Measurements from ENCODE around the gene C1QTNF5. TPM values are rescaled to one million over a fixed set of nuclear protein-coding genes. Genes with fewer than 3 reads are reported as not detected.

The C1QTNF5 gene
- total RNA-seq, 1 donor from 2014 or later, result 4.7 TPM

- no peak for DNase-seq (ENCODE audit: low spot score)
- no peak for ATAC-seq
Observed at GRCh38 chr11:119338965-119339588, 1.6 kb downstream of the C1QTNF5 start.

- ATAC-seq, result peak; percentile 28
- no peak for DNase-seq (ENCODE audit: low spot score)
Observed at GRCh38 chr11:119338318-119338890, 2.3 kb downstream of the C1QTNF5 start.

DNA sequence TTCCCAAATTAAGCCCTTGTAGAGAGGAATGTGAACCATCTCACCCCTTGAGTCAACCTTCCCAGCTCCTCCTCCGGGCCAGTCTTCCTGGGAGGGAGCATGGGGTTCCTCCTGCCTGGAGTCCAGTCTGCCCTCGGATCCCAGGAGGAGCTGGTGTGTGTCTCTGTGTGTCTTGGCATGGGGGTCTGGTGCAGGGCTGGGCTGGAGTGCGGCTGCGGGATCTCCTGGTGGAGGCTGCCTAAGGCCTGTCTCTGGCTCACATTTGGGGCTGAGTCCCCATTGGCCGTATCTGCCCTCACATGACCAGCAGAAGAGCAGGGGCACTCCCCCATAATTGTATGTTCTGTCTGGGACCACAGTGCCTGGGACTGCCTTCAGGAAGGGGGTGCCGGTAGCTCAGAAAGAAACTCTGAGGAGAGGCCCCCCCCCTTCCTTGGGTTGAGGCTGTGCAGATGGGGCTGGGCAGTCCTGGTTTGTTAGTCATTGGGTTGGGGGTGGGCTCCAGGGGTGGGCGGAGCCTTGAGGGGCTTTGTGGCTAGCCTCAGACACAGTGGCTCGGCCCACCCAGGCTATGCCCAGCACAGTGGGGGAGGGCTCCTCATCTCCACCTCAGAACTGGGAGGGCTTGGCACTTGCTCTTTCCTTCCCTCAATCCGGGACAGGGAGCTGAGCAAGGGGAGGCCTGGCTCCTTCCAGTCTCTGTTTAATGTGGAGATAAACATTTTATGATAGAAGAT is 2.9 kb downstream of the C1QTNF5 start:
- ATAC-seq (no peak), DNase-seq (ENCODE audit: low spot score) (no peak)

DNA sequence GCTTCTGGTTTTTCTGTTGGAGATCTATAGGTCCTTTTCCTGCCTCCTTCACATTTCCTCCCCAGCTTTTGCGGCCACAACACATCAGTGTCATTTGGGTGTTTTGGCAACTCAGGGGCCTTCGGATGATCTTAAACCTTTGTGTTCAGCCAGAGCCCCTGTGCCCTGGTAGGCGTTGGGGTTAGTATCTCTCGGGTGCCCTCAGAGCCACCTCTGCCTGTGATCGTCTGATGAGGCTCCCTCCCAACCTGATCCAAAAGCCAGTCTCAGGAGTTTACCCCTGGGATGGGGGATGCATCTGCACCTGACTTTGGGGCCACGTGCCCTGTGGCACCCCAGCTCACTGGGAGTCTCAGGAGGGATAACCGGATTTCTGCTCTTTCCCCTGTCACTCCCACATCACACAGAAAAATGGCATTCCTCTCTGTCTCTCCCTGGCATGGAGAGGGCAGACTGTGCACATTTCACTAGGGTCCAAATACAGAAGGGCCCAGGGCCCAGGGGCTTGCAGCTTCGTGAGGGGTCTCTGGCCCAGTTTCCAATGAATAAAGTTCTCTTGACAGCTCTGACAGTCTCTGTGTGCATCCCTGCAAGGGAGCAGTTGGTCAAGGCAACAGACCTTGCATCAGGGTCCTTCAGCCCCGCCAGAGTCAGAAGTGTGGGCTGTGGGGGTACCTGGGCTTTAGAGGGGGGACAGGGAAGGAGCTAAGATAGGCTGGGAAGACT is 3.8 kb downstream of the C1QTNF5 start:
- ATAC-seq, result no peak
- no peak for DNase-seq (ENCODE audit: low spot score)

DNA sequence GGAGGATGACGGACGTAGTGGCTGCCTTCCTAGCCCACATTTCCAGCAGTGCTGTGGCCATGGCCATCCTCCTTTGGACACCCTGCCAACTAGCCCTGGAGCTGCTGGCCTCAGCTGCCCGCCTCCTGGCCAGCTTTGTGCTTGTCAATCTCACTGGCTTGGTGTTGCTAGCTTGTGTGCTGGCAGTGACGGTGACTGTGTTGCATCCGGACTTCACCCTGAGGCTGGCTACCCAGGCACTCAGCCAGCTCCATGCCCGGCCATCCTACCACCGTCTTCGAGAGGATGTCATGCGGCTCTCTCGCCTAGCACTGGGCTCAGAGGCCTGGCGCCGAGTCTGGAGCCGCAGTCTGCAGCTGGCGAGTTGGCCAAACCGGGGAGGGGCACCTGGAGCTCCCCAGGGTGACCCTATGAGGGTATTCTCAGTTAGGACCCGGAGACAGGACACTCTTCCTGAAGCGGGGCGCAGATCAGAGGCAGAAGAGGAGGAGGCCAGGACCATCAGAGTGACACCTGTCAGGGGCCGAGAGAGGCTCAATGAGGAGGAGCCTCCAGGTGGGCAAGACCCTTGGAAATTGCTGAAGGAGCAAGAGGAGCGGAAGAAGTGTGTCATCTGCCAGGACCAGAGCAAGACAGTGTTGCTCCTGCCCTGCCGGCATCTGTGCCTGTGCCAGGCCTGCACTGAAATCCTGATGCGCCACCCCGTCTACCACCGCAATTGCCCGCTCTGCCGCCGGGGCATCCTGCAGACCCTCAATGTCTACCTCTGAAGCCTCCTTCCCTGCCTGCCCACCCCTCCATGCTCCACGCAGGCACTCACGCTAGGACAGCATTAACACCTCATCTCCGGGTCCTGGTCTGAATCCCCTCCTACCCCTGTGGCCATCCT is 4.8 kb downstream of the C1QTNF5 start:
- ATAC-seq, result peak; percentile 72
- peak; percentile 94 for DNase-seq (ENCODE audit: low spot score)

GRCh38 chr11:119335091-119335654 is 5.5 kb downstream of the C1QTNF5 start:
- DNase-seq (ENCODE audit: low spot score), result peak; percentile 47
- no peak for ATAC-seq

DNA sequence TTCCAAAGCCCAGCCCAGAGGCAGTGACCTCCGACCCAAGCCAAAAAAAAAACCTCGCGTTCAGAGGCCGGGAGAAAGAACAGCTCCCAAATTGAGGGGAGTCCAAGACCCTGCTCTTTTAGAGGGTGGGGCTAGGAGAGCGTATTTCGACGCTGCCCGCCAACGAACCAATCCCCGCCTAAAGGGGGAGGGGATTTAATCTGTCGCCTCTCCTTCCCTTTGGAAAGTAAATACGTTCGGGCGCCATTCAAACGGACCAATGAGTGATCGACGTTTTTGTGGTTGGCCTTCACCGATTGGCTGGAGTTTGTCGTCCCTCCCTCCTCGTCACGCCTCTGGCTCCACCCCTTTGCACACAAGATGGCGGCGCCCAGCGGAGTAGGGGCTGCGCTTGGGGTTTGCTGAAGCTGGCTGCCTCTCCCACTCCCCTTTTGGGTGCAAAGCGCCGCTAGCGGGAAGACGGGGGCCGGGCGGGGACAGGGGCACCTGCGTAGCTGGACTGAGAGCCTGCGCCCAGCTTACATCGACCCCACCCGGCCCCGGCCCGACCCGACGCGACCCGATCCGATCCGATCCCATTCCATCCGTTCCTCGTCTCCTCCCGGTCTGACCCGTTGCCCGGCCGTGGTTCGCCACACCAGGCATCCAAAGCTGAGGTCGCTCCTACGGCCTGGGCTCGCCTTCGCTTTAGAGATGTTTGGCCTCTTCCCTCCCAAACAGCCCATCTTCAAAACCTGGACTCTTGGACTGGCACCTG is 6.3 kb downstream of the C1QTNF5 start, which contains the start of gene RNF26:
Gene RNF26, plus strand, starts transcription at position 354 of the 757 bp plus-strand sequence. CDS start 596 bp downstream, outside the sequence.
- ATAC-seq (peak; percentile 88), DNase-seq (ENCODE audit: low spot score) (peak; percentile 96)

GRCh38 chr11:119332111-119332765 is 8.4 kb downstream of the C1QTNF5 start:
- ATAC-seq (no peak), DNase-seq (ENCODE audit: low spot score) (no peak)

- ATAC-seq (no peak), DNase-seq (ENCODE audit: low spot score) (no peak)
Observed at GRCh38 chr11:119330237-119330636, 10.4 kb downstream of the C1QTNF5 start.

DNA sequence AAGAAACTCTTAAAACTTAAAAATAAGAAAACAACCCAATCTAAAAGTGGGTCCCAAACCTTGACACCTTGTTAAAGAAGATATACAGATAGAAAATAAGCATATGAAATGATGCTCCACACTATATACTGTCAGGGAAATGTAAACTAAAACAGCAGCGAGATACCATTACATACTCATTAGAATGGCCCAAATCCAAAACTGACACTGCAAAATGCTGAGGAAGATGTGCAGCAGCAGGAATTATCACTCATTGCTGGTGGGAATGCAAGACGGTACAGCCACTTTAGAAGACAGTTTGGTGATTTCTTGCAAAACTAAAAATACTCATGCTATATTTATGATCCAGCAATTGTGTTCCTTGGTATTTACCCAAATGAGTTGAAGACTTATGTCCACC is 11.4 kb downstream of the C1QTNF5 start:
- ATAC-seq (no peak), DNase-seq (ENCODE audit: low spot score) (no peak)

DNA sequence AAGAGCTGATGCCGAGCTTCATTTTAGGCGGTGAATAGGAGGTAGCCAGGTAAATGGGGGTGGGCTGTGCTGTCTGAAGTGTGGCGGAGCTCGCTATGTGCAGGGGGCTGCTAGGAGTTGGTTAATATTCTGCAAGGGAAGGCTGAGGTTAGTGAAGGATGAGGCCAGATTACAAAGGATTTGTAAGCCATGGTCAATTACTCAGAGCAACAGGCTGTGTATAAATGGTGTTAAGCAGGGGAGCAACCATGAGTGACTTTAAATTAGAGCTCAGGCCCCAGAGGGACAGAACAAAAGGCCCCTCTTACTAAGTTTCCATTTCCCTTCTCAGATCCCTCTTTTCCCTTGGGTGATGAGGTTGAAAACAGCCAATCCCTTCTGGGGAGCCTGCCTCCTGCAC is 16.5 kb downstream of the C1QTNF5 start:
- DNase-seq (ENCODE audit: low spot score) (peak; percentile 2), ATAC-seq (no peak)

DNA sequence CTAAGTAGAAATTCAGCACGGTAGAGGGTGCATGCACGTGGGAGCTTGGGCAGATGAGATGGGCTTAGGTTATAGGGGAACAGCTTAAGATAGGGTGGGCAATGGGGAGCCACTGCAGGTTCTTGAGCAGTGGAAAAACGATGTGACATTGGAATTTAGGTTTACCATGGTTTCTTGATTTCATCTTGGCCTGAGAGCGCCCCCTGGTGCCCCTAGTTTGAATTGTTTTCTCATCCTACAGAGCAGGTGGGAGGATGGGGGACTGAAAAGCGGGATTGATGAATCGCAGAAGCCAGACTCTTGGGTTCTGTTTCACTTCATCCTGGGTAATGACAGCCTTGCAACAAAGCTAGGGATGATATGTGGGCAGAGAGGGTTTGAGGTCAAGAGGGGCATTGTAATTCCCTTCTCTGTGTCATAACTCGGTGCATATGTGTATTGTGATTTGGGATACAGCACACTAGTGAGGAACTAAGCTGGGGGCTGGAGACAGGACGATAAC is 17.1 kb downstream of the C1QTNF5 start:
- peak; percentile 55 for ATAC-seq
- DNase-seq (ENCODE audit: low spot score), result peak; percentile 68

DNA sequence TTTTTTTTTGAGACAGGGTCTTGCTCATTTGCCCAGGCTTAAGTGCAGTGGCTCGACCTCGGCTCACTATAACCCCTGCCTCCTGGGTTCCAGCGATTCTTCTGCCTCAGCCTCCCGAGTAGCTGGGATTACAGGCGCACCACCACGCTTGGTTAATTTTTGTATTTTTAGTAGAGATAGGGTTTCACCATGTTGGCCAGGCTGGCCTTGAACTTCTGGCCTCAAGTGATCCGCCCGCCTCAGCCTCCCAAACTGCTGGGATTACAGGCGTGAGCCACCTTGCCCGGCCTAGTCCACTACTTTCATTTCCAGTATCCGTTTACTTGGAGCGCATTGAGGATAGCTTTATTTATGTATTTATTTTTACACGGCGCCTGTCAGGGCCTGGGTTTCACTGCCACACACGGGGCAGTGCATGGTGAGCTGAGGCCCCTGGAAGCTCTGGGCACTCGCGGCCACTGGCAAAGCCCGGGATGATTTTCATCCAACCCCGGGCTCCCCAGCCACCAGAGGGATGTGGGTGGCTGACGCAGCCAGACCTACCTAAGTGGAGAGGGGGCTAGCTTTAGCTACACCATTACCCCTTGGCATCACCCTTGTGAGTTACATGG is 17.7 kb downstream of the C1QTNF5 start:
- DNase-seq (ENCODE audit: low spot score), result no peak
- ATAC-seq, result no peak

- DNase-seq (ENCODE audit: low spot score), result no peak
- ATAC-seq, result no peak
Observed at GRCh38 chr11:119322360-119322739, 18.3 kb downstream of the C1QTNF5 start.

GRCh38 chr11:119320776-119321524 is 19.7 kb downstream of the C1QTNF5 start:
- ATAC-seq, result peak; percentile 47
- peak; percentile 49 for DNase-seq (ENCODE audit: low spot score)

DNA sequence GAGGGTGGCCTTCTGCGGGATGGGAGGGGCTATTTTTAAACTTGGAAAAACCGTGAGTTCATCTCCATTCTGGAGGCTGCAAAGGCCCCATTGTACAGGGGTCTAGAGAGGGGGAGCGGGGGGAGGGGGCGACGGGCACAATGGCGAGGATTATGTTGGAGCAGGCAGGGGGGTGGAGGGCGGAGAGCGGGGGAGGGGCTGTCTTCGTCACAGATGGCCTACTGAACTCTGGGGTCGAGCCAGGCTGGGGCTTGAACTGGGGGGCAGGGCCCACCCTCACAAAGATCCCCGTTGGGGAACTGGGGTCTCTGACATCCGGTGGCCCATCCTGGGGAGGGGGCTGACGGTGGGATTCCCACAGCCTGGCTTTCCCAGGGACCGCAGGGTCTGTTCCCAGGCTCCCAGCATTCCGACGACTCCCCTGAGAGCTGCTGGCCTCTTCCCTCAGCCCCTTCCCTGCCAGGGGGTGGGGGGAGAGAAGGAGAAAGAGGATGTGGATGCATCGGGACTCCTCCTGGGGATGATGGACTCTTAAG is 20.4 kb downstream of the C1QTNF5 start:
- DNase-seq (ENCODE audit: low spot score) (peak; percentile 43), ATAC-seq (no peak)

GRCh38 chr11:119319700-119320239 is 20.9 kb downstream of the C1QTNF5 start:
- ATAC-seq (peak; percentile 3), DNase-seq (ENCODE audit: low spot score) (no peak)
